ENCODE data around the gene OSBPL3. TPM values are rescaled to one million over a fixed set of nuclear protein-coding genes. Genes with fewer than 3 reads are reported as not detected.

The OSBPL3 gene
- total and polyA plus RNA-seq, 2 donors: 9.1 to 23.3 TPM

DNA sequence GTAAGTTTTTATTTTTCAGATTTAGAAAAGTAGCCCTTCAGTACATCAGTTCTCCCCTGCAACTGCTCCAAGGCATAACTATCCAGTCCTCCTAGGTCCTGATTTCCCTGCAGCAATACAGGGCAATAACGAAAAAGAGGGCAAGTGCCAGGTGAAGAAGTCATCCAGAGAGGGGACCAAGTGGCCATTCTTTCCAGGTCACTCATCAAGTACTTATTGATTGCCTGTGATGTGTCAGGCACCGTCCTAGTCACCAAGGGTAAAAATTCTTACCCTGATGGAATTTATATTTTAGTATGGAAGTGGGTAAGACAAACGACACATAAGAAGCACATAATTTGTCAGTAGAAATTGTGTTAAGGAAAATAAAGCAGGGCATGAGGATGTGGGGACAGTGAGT lies 155.6 kb downstream of the OSBPL3 start:
- over 99% methylated on average over 3 of the region's 3 CpGs for WGBS
- peaks cover 17 to 34% of the 10 kb centered on the region in 2 donors for H3K4me1 ChIP-seq (ENCODE audit: control insufficient read depth in 2 of 2, insufficient read depth in 2 of 2, low read length in 2 of 2)
- no peak for DNase-seq (ENCODE audit: low read depth in 6 of 9, low spot score in 9 of 9)

GRCh38 chr7:24821754-24822054 lies 158.3 kb downstream of the OSBPL3 start:
- no peak for DNase-seq (ENCODE audit: low read depth in 6 of 9, low spot score in 9 of 9)
- Histone ChIP-seq H3K4me1 (ENCODE audit: control insufficient read depth in 2 of 2, insufficient read depth in 2 of 2, low read length in 2 of 2) (peaks cover 14 to 29% of the 10 kb centered on the region in 2 donors), H3K9me3 (ENCODE audit: control insufficient read depth in 2 of 2, insufficient read depth in 1 of 2, low read length in 1 of 2) (no peaks in the 10 kb centered on the region), H3K4me3 (ENCODE audit: low read length in 2 of 2) (no peak overlapping the region), H3K27ac (ENCODE audit: low read depth in 1 of 2, low read length in 1 of 2) (peak overlapping the region; percentile 87 to 93), H3K27me3 (ENCODE audit: control insufficient read depth in 2 of 2, insufficient read depth in 1 of 2, low read length in 1 of 2) (no peaks in the 10 kb centered on the region), H3K36me3 (ENCODE audit: control insufficient read depth in 2 of 2, insufficient read depth in 2 of 2, low read length in 1 of 2) (peaks cover 0 to 10% of the 10 kb centered on the region in 2 donors)
- 66% methylated on average over 3 of the region's 3 CpGs for WGBS

More for the DNA sequence above, 155.6 kb downstream of the OSBPL3 start:
- Histone ChIP-seq H3K27me3 (ENCODE audit: control insufficient read depth in 2 of 2, insufficient read depth in 1 of 2, low read length in 1 of 2) (no peaks in the 10 kb centered on the region), H3K4me3 (ENCODE audit: low read length in 2 of 2) (no peak overlapping the region), H3K27ac (ENCODE audit: low read depth in 1 of 2, low read length in 1 of 2) (no peak overlapping the region), H3K9me3 (ENCODE audit: control insufficient read depth in 2 of 2, insufficient read depth in 1 of 2, low read length in 1 of 2) (no peaks in the 10 kb centered on the region), H3K36me3 (ENCODE audit: control insufficient read depth in 2 of 2, insufficient read depth in 2 of 2, low read length in 1 of 2) (peaks cover 0 to 9% of the 10 kb centered on the region in 2 donors)

GRCh38 chr7:24821045-24821753 lies 158.8 kb downstream of the OSBPL3 start:
- WGBS: 3% methylated on average over 9 of the region's 9 CpGs
- peaks cover 0 to 10% of the 10 kb centered on the region in 2 donors for H3K36me3 ChIP-seq (ENCODE audit: control insufficient read depth in 2 of 2, insufficient read depth in 2 of 2, low read length in 1 of 2)
- H3K9me3 ChIP-seq (ENCODE audit: control insufficient read depth in 2 of 2, insufficient read depth in 1 of 2, low read length in 1 of 2): no peaks in the 10 kb centered on the region
- no peak overlapping the region for H3K4me3 ChIP-seq (ENCODE audit: low read length in 2 of 2)
- H3K27me3 ChIP-seq (ENCODE audit: control insufficient read depth in 2 of 2, insufficient read depth in 1 of 2, low read length in 1 of 2): no peaks in the 10 kb centered on the region
- H3K4me1 ChIP-seq (ENCODE audit: control insufficient read depth in 2 of 2, insufficient read depth in 2 of 2, low read length in 2 of 2): peaks cover 14 to 25% of the 10 kb centered on the region in 2 donors
- peak; percentile 61 to 91 (median 78) for DNase-seq (ENCODE audit: low read depth in 6 of 9, low spot score in 9 of 9)
- peak overlapping the region; percentile 87 to 93 for H3K27ac ChIP-seq (ENCODE audit: low read depth in 1 of 2, low read length in 1 of 2)

DNA sequence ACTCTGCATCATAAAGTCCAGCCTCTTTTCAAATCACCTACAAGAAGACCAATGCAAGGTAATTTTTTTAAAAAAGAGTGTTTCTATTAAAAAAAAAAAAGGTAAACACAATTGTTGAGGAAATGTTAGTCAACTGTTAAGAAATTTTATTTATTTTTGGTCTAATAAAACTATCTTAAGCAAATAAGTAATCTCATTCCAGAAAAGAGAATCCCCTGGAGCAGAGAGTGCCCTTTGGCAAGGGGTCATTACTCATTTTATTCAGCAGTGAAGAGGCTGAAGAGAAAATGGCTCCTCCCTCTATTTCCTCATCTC lies 159.3 kb downstream of the OSBPL3 start:
- Histone ChIP-seq H3K27me3 (ENCODE audit: control insufficient read depth in 2 of 2, insufficient read depth in 1 of 2, low read length in 1 of 2) (no peaks in the 10 kb centered on the region), H3K4me1 (ENCODE audit: control insufficient read depth in 2 of 2, insufficient read depth in 2 of 2, low read length in 2 of 2) (peaks cover 14 to 22% of the 10 kb centered on the region in 2 donors), H3K36me3 (ENCODE audit: control insufficient read depth in 2 of 2, insufficient read depth in 2 of 2, low read length in 1 of 2) (peaks cover 0 to 10% of the 10 kb centered on the region in 2 donors), H3K4me3 (ENCODE audit: low read length in 2 of 2) (peak overlapping the region in 1 of 2 donors; percentile 33), H3K27ac (ENCODE audit: low read depth in 1 of 2, low read length in 1 of 2) (peak overlapping the region; percentile 19 to 93), H3K9me3 (ENCODE audit: control insufficient read depth in 2 of 2, insufficient read depth in 1 of 2, low read length in 1 of 2) (no peaks in the 10 kb centered on the region)
- no peak for DNase-seq (ENCODE audit: low read depth in 6 of 9, low spot score in 9 of 9)

DNA sequence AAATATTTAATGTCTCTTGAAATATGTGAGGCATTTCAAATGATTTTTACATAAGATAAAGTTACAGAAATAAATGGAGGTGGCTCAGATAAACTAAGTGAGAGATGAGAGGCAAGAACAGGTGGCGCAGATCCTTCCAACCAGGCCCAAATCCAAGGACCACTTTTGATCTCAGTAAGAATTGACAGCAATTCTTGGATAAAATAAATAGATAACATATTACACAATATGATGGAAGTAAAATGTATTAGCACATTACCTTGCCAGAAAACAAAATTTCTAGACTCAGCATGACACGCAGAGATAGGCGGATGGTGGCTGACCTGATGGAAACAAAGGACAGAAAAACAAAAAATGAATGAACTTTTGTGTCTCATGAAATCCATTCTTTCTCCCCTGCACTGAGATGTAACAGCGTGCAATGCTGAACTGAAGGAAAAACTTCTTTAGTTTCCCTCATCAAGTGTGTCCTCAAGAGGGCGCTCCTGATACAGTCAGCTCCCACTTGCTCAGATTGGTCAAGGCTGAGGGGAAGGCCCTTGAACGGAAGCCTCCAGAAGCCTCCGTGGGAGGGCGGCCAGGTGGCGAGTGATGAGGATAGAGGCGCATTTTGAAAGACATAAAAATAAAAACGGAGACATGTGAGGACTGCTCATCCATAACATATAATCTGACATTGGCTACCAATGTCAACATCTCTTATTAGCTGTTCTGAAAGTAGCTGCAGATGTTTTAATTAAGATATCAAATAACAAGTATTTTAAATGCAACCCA lies 159.9 kb downstream of the OSBPL3 start:
- H3K9me3 ChIP-seq (ENCODE audit: control insufficient read depth in 2 of 2, insufficient read depth in 1 of 2, low read length in 1 of 2): no peaks in the 10 kb centered on the region
- peaks cover 14 to 22% of the 10 kb centered on the region in 2 donors for H3K4me1 ChIP-seq (ENCODE audit: control insufficient read depth in 2 of 2, insufficient read depth in 2 of 2, low read length in 2 of 2)
- peak; percentile 55 to 93 (median 84) for DNase-seq (ENCODE audit: low read depth in 6 of 9, low spot score in 9 of 9)
- WGBS: 20% methylated on average over 11 of the region's 11 CpGs
- peaks cover 0 to 12% of the 10 kb centered on the region in 2 donors for H3K36me3 ChIP-seq (ENCODE audit: control insufficient read depth in 2 of 2, insufficient read depth in 2 of 2, low read length in 1 of 2)
- H3K27ac ChIP-seq (ENCODE audit: low read depth in 1 of 2, low read length in 1 of 2): peak overlapping the region; percentile 58 to 93
- H3K4me3 ChIP-seq (ENCODE audit: low read length in 2 of 2): peak overlapping the region in 1 of 2 donors; percentile 33
- no peaks in the 10 kb centered on the region for H3K27me3 ChIP-seq (ENCODE audit: control insufficient read depth in 2 of 2, insufficient read depth in 1 of 2, low read length in 1 of 2)

- no peaks in the 10 kb centered on the region for H3K27me3 ChIP-seq (ENCODE audit: control insufficient read depth in 2 of 2, insufficient read depth in 1 of 2, low read length in 1 of 2)
- H3K36me3 ChIP-seq (ENCODE audit: control insufficient read depth in 2 of 2, insufficient read depth in 2 of 2, low read length in 1 of 2): peaks cover 7 to 11% of the 10 kb centered on the region in 2 donors
- H3K4me3 ChIP-seq (ENCODE audit: low read length in 2 of 2): no peak overlapping the region
- H3K4me1 ChIP-seq (ENCODE audit: control insufficient read depth in 2 of 2, insufficient read depth in 2 of 2, low read length in 2 of 2): peaks cover 14 to 22% of the 10 kb centered on the region in 2 donors
- 75% methylated on average over 4 of the region's 4 CpGs for WGBS
- H3K9me3 ChIP-seq (ENCODE audit: control insufficient read depth in 2 of 2, insufficient read depth in 1 of 2, low read length in 1 of 2): no peaks in the 10 kb centered on the region
- no peak for DNase-seq (ENCODE audit: low read depth in 6 of 9, low spot score in 9 of 9)
- H3K27ac ChIP-seq (ENCODE audit: low read depth in 1 of 2, low read length in 1 of 2): no peak overlapping the region
Observed at GRCh38 chr7:24817339-24817738, 162.6 kb downstream of the OSBPL3 start.

DNA sequence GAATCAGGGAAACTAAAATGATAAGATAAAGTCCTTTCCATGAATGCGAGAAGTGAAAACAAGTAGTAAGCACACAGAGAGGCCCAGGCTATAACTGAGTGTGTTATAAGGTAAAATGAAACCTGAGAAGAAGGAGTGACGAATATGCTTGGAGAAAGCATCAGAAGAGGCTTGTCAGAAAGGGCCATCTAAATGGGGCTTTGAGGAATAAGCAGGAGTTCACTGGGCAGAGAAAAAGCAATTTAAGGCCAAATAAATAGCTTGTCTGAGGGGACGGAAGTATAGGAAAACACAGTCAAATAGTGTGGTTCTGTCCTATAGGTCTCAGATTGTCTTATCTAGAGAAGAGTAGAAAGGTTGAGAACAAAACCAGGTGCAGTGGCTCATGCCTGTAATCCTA lies 163.1 kb downstream of the OSBPL3 start:
- H3K36me3 ChIP-seq (ENCODE audit: control insufficient read depth in 2 of 2, insufficient read depth in 2 of 2, low read length in 1 of 2): peaks cover 7 to 12% of the 10 kb centered on the region in 2 donors
- H3K27me3 ChIP-seq (ENCODE audit: control insufficient read depth in 2 of 2, insufficient read depth in 1 of 2, low read length in 1 of 2): no peaks in the 10 kb centered on the region
- WGBS: 99% methylated on average over 3 of the region's 3 CpGs
- no peak overlapping the region for H3K4me3 ChIP-seq (ENCODE audit: low read length in 2 of 2)
- no peaks in the 10 kb centered on the region for H3K9me3 ChIP-seq (ENCODE audit: control insufficient read depth in 2 of 2, insufficient read depth in 1 of 2, low read length in 1 of 2)
- H3K27ac ChIP-seq (ENCODE audit: low read depth in 1 of 2, low read length in 1 of 2): no peak overlapping the region
- no peak for DNase-seq (ENCODE audit: low read depth in 6 of 9, low spot score in 9 of 9)
- peaks cover 14 to 21% of the 10 kb centered on the region in 2 donors for H3K4me1 ChIP-seq (ENCODE audit: control insufficient read depth in 2 of 2, insufficient read depth in 2 of 2, low read length in 2 of 2)

DNA sequence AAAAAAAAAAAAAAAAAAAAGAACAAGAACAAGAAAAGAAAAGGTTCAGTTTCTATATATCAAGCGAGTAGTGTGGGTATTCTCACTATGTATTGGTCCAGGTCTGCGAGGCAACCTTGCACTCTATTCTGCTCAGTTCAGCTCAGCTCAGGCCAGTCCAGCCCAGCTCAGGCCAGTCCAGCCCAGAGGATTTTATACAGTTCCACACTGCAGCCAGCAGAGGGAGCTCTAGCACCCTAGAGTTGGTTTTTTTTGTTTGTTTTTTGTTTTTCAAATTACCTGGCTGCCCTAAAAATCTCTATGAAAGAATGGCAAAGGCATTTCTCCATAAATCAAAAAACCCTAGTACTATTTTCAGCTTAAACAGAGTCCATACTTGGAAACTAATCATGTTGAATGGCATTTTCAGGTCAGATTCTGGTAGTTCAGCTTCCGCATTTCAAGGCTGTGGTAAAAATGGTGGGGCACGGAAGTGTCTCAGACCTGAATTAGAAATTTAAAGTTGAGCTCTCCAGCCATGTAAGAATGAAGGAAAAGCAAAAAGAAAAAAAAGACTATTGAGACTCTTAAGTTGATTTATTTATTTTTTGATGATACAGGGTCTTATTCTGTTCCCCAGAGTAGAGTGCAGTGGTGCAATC lies 167.6 kb downstream of the OSBPL3 start:
- Histone ChIP-seq H3K4me3 (ENCODE audit: low read length in 2 of 2) (no peak overlapping the region), H3K27me3 (ENCODE audit: control insufficient read depth in 2 of 2, insufficient read depth in 1 of 2, low read length in 1 of 2) (no peaks in the 10 kb centered on the region), H3K36me3 (ENCODE audit: control insufficient read depth in 2 of 2, insufficient read depth in 2 of 2, low read length in 1 of 2) (peaks cover 11 to 25% of the 10 kb centered on the region in 2 donors), H3K27ac (ENCODE audit: low read depth in 1 of 2, low read length in 1 of 2) (no peak overlapping the region), H3K9me3 (ENCODE audit: control insufficient read depth in 2 of 2, insufficient read depth in 1 of 2, low read length in 1 of 2) (no peaks in the 10 kb centered on the region), H3K4me1 (ENCODE audit: control insufficient read depth in 2 of 2, insufficient read depth in 2 of 2, low read length in 2 of 2) (no peaks in the 10 kb centered on the region)
- peak in 5 of 9 donors; percentile 17 to 54 (median 43) for DNase-seq (ENCODE audit: low read depth in 6 of 9, low spot score in 9 of 9)
- WGBS: 69% methylated on average over 4 of the region's 4 CpGs

- Histone ChIP-seq H3K27me3 (ENCODE audit: control insufficient read depth in 2 of 2, insufficient read depth in 1 of 2, low read length in 1 of 2) (no peaks in the 10 kb centered on the region), H3K4me3 (ENCODE audit: low read length in 2 of 2) (no peak overlapping the region), H3K27ac (ENCODE audit: low read depth in 1 of 2, low read length in 1 of 2) (no peak overlapping the region), H3K36me3 (ENCODE audit: control insufficient read depth in 2 of 2, insufficient read depth in 2 of 2, low read length in 1 of 2) (peaks cover 11 to 23% of the 10 kb centered on the region in 2 donors), H3K9me3 (ENCODE audit: control insufficient read depth in 2 of 2, insufficient read depth in 1 of 2, low read length in 1 of 2) (no peaks in the 10 kb centered on the region), H3K4me1 (ENCODE audit: control insufficient read depth in 2 of 2, insufficient read depth in 2 of 2, low read length in 2 of 2) (no peaks in the 10 kb centered on the region)
- no peak for DNase-seq (ENCODE audit: low read depth in 6 of 9, low spot score in 9 of 9)
- WGBS: 99% methylated on average over 6 of the region's 6 CpGs
Observed at GRCh38 chr7:24808518-24808917, 171.5 kb downstream of the OSBPL3 start.

Data from thymus (tissue), 11 donors.